ENCODE data around the gene GNB3.
"Not testable (repeated sequence)": the region's sequence is repeated elsewhere in the genome, so short reads cannot be mapped to it uniquely, and the experiment has no call there.

GNB3 gene

DNA sequence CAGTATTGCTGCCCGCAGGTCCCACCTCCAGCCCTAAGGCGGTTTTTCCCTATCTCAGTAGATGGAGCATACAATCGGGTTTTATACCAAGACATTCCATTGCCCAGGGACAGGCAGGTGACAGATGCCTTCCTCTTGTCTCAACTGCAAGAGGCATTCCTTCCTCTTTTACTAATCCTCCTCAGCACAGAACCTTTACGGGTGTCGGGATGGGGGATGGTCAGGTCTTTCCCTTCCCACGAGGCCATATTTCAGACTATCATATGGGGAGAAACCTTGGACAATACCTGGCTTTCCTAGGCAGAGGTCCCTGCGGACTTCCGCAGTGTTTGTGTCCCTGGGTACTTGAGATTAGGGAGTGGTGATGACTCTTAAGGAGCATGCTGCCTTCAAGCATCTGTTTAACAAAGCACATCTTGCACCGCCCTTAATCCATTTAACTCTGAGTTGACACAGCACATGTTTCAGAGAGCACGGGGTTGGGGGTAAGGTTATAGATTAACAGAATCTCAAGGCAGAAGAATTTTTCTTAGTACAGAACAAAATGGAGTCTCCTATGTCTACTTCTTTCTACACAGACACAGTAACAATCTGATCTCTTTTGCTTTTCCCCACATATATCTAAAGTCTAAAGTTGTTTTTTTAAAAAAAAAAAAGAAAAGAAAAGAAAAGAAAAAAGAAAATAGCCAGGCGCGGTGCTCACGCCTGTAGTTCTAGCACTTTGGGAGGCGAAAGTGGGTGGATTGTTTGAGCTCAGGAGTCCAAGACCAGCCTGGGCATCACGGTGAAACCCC is 45.7 kb downstream of the GNB3 start:
- DNase-seq, result not testable (repeated sequence)

DNA sequence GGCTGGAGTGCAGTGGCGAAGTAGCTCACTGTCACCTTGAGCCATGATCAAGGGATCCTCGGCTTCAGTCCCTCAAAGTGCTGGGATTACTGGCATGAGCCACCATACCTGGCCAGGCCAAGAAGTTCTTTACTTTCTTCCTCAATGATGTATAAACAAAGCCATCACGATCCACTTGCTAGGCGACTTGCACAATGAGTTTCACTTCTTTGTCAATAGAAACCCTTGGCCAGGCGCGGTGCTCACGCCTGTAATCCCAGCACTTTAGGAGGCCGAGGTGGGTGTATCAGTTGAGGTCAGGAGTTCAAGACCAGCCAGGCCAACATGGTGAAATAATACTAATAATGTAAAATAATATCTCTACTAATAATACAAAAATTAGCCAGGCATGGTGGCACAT is 46.7 kb downstream of the GNB3 start:
- DNase-seq, result no peak

DNA sequence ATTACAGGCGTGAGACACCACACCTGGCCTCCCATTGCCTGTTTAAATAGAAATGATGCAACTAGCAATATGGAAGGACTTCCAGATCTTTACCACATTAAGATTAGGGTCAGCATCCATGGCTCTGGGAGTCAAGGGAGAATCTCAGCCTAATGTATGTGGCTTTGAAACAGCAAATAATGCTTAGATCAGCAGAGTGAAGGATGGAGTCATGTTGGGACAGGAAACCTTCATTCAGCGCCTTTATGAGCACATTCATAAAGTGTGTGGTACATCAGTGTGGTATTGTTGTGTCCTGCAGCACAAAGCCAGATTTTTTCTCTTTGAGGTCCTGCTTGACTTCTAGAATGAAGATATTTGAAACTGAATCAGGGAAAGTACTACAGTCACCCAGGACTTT is 47.6 kb downstream of the GNB3 start:
- no peak for DNase-seq

DNA sequence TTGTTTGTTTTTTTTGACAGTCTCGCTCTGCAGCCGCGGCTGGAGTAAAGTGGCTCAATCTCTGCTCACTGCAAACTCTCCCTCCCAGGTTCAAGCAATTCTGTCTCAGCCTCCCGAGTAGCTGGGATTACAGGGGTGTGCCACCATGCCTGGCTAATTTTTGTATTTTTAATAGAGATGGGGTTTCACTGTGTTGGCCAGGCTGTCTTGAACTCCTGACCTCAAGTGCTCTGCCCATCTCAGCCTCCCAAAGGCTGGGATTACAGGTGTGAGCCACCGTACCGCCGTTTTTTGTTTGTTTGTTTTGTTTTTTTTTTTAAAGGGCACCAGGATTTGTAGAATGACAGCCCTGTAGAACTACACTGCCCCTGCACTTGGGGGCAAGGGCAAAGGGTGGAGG is 48.1 kb downstream of the GNB3 start:
- DNase-seq, result not testable (repeated sequence)

DNA sequence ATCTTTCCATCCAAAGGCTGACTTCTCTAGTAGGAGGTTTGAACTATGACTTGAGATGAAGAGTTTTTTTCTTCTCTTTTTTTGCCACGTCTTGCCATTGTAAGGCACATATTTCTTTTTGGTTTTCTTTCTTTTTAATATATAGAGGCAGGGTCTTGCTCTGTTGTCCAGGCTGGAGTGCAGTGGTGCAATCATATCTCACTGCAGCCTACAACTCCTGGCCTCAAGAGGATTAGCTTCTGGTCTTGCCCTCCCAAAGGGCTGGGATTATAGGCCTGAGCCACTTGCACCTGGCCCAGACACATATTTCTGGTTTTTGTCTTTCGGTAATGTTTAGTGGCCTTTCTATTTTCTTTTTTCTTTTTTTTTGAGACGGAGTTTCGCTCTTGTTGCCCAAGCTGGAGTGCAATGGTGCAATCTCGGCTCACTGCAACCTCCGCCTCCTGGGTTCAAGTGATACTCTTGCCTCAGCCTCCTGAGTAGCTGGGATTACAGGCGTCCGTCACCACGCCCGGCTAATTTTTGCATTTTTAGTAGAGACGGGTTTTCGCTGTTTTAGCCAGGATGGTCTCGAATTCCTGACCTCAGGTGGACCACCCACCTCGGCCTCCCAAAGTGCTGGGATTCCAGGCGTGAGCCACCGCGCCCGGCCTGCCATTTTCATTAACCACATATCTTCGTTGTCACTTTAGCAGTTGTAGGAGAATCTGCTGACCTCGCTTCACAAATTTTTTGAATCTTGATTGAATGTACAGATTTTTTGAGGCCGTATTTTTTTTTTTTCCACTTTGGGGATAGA is 49.2 kb downstream of the GNB3 start:
- not testable (repeated sequence) for DNase-seq

DNA sequence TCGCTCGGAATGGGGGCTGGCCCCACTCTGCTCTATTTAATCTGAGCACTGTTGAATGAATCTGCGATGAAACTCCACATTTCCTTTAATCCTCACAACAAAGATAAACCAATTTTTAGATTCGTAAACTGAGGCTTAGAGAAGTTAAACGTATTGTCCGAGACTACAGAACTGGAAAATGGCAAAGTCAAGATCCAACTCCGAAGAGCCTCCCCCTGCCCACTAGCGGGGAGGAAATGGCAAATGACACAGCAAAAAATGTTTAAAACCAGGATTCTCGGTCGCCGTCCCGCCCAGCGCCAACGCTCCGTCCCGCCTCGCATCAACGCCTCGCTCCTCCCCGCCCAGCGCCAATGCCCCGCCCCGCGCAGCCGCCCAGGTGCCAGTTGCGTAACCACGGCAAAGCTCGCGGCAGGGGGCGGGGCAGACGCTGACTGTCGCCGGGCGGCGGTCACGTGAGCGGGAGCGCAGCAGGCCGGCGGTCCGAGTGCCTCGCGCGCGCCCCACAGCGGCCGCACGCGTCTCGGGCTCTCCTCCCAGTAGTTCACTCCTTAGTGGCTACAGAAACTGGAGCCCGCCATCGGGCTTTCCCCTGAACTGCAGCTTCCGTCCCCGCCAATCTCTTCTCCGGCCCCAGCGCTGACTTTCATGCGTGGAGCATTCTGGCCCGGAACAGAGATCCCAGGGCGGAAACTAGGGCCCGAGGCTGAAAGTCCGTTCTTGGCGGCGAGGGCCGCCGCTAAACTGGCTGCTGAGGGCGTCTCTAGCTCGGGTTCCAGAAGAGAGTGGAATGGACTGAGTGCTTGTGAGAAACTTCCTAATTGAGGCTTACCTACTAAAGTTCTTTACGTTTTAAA is 50.3 kb downstream of the GNB3 start:
- peak; percentile 99 for DNase-seq

DNA sequence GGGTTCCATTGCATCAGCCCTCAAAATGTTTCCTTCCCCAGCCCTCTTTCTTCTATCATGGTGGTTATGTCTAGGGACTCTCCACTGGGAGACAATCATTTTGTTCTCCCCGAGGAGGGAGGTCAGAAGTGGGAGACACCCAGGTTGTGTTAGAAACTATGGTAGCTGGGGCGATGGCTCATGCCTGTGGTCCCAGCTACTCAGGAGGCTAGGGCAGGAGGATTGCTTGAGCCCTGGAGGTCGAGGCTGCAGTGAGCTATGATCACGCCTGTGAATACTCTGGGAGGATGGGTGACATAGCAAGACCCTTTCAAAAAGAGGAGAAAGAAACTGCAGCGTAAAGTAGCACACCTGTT is 50.9 kb downstream of the GNB3 start:
- DNase-seq, result no peak

DNA sequence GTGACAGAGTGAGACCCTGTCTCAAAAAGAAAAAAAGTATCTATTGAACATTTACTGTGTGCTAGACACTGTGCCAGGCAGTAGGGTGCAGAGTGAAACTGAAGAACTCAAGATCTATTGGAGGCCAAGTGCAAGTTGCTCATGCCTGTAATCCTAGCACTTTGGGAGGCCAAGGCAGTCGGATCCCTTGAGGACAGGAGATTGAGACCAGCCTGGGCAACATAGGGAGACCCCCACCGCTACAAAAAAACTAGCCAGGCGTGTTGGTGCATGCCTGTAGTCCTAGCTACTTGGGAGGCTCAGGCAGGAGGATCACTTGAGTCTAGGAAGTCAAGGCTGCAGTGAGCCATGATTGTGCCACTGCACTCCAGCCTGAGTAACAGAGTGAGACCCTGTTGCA is 52.0 kb downstream of the GNB3 start:
- not testable (repeated sequence) for DNase-seq

DNA sequence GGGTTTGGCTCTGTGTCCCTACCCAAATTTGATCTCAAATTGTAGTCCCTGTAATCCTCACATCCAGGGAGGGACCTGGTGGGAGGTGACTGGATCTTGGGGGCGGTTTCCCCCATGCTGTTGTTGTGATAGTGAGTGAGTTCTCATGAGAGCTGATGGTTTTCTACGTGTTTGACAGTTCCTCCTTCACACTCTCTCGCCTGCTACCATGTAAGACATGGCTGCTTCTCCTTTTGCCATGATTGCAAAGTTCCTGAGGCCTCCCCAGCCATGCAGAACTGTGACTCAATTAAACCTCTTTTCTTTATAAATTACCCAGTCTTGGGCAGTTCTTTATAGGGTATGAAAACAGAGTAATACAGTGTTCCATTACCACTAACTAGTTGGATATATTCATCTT is 53.6 kb downstream of the GNB3 start:
- DNase-seq, result no peak
